ENCODE data around the gene TLR1. TPM values are rescaled to one million over a fixed set of nuclear protein-coding genes. Genes with fewer than 3 reads are reported as not detected.
A peak's percentile ranks its signal among the peaks of the same experiment; 100 is the strongest.

The TLR1 gene
- total RNA-seq, 3 donors from 2014 or later (not counting 1 experiment from before 2014, with no cell fraction given), result 25.6 to 51.5 (median 30.0) TPM

GRCh38 chr4:38782452-38783108 is 22.0 kb downstream of the TLR1 start, which contains the start of gene TLR10:
Gene TLR10, minus strand, starts transcription at chr4:38782990. Its CDS starts 7,400 bp downstream, at chr4:38775590.
- Mint-ChIP-seq H3K4me1 (peaks cover 5% of the 10 kb centered on the region in 2 donors), H3K27me3 (ENCODE audit: low read depth in 2 of 2) (peaks cover 3 to 8% of the 10 kb centered on the region in 2 donors), H3K27ac (no peak within 1 kb of the TSS), H3K36me3 (no peaks in the 10 kb centered on the region), H3K4me3 (no peak within 1 kb of the TSS), H3K9me3 (no peaks in the 10 kb centered on the region)
- peak; percentile 80 to 89 (median 85) for ATAC-seq
- Histone ChIP-seq H3K4me1 (ENCODE audit: control insufficient read depth, insufficient read depth, low read length) (peaks cover 5% of the 10 kb centered on the region), H3K27ac (ENCODE audit: low read length) (peak within 1 kb of the TSS; percentile 47), H3K27me3 (ENCODE audit: control insufficient read depth, insufficient read depth, low read length) (no peaks in the 10 kb centered on the region), H3K4me3 (ENCODE audit: low read length) (peak within 1 kb of the TSS; percentile 35), H3K36me3 (ENCODE audit: control insufficient read depth, insufficient read depth, low read length) (no peaks in the 10 kb centered on the region), H3K9me3 (ENCODE audit: control insufficient read depth, insufficient read depth, low read length) (no peaks in the 10 kb centered on the region)
- TF ChIP-seq CTCF (IDR thresholded peaks at IDR 0.05), result peak; percentile 81
- DNase-seq, result peak in 1 of 2 donors; percentile 76
- WGBS (ENCODE audit: insufficient coverage), result 49% methylated on average over 7 of the region's 12 CpGs
- intact Hi-C loops (cut with micrococcal nuclease), result loop anchor here (1.0 kb wide), 2 partner anchors 23 to 603 kb away; no protein-coding TSS in a partner anchor

- Mint-ChIP-seq H3K36me3 (no peaks in the 10 kb centered on the region), H3K9me3 (no peaks in the 10 kb centered on the region), H3K27ac (no peak overlapping the region), H3K27me3 (ENCODE audit: low read depth in 2 of 2) (peaks cover 7 to 13% of the 10 kb centered on the region in 2 donors), H3K4me1 (peaks cover 5% of the 10 kb centered on the region in 2 donors), H3K4me3 (no peak overlapping the region)
- Histone ChIP-seq H3K27ac (ENCODE audit: low read length) (peak overlapping the region; percentile 47), H3K4me3 (ENCODE audit: low read length) (peak overlapping the region; percentile 35), H3K4me1 (ENCODE audit: control insufficient read depth, insufficient read depth, low read length) (peaks cover 5% of the 10 kb centered on the region), H3K27me3 (ENCODE audit: control insufficient read depth, insufficient read depth, low read length) (no peaks in the 10 kb centered on the region), H3K9me3 (ENCODE audit: control insufficient read depth, insufficient read depth, low read length) (no peaks in the 10 kb centered on the region), H3K36me3 (ENCODE audit: control insufficient read depth, insufficient read depth, low read length) (no peaks in the 10 kb centered on the region)
- DNase-seq (no peak), ATAC-seq (no peak)
- WGBS (ENCODE audit: insufficient coverage), result 71% methylated on average over 4 of the region's 4 CpGs
- intact Hi-C loops (cut with micrococcal nuclease), result no loop called here
- TF ChIP-seq CTCF (IDR thresholded peaks at IDR 0.05), result no peak
Measured at GRCh38 chr4:38781854-38782261, 22.7 kb downstream of the TLR1 start.

- no peaks in the 10 kb centered on the region for H3K27me3 ChIP-seq (ENCODE audit: control insufficient read depth, insufficient read depth, low read length)
- H3K9me3 ChIP-seq (ENCODE audit: control insufficient read depth, insufficient read depth, low read length), result no peaks in the 10 kb centered on the region
- no peak for DNase-seq
- H3K4me3 ChIP-seq (ENCODE audit: low read length), result peak overlapping the region; percentile 35
- intact Hi-C loops (cut with micrococcal nuclease), result no loop called here
- WGBS (ENCODE audit: insufficient coverage), result 40% methylated on average over 2 of the region's 4 CpGs
- H3K4me1 Mint-ChIP-seq, result peaks cover 5% of the 10 kb centered on the region in 2 donors
- peaks cover 5% of the 10 kb centered on the region for H3K4me1 ChIP-seq (ENCODE audit: control insufficient read depth, insufficient read depth, low read length)
- H3K9me3 Mint-ChIP-seq, result no peaks in the 10 kb centered on the region
- H3K27me3 Mint-ChIP-seq (ENCODE audit: low read depth in 2 of 2), result peaks cover 10 to 22% of the 10 kb centered on the region in 2 donors
- no peak overlapping the region for H3K27ac Mint-ChIP-seq
- H3K36me3 Mint-ChIP-seq, result no peaks in the 10 kb centered on the region
- H3K4me3 Mint-ChIP-seq, result no peak overlapping the region
- ATAC-seq, result no peak
- H3K27ac ChIP-seq (ENCODE audit: low read length), result no peak overlapping the region
- TF ChIP-seq CTCF (IDR thresholded peaks at IDR 0.05), result no peak
- no peaks in the 10 kb centered on the region for H3K36me3 ChIP-seq (ENCODE audit: control insufficient read depth, insufficient read depth, low read length)
Measured at GRCh38 chr4:38780833-38781484, 23.6 kb downstream of the TLR1 start.

Data from natural killer cell (primary cell).